H1 (cell line): ENCODE data around the gene CD300A. TPM values are rescaled to one million over a fixed set of nuclear protein-coding genes. Genes with fewer than 3 reads are reported as not detected.

Source experiments
- CTCF ChIA-PET: fragments of 300-600 bp; sonication (Branson Sonifier 250); formaldehyde crosslinking; loops from one replicate; lab custom pipeline; 2021; ENCODE audit not compliant: partially characterized antibody; lab: Charles Lee
- POLR2A ChIA-PET: fragments of 300-600 bp; sonication (Branson Sonifier 250); formaldehyde crosslinking; loops from one replicate; lab custom pipeline; 2021; ENCODE audit warnings: inconsistent platforms; ENCODE audit not compliant: partially characterized antibody; lab: Charles Lee
- DNase-seq, 2 experiments: peaks; one replicate each; pipeline versions ENCODE4 v3.0.0 to v3.0.0-alpha.2; 2010 to 2022; ENCODE audit warnings: low spot score in 2 of 2, low read depth in 1 of 2, mixed read lengths in 1 of 2
- FAIRE-seq: peaks from 2 replicates; lab custom pipeline; 2011; peaks lifted over from hg19 to GRCh38; lab: Jason Lieb, UNC
- H2AFZ ChIP-seq: 2 replicates; pipeline ENCODE4 v1.8.1; 2012; ENCODE audit warnings: low read length, inconsistent platforms
- H2AK5ac ChIP-seq: 2 replicates; pipeline ENCODE4 v1.6.1; 2013; ENCODE audit warnings: low read depth, low read length
- H2BK120ac ChIP-seq: replicated peaks from 2 replicates; pipeline ENCODE3; 2013; ENCODE audit warnings: low read depth, low read length, inconsistent platforms
- H2BK12ac ChIP-seq: 2 replicates; pipeline ENCODE4 v1.6.1; 2013; ENCODE audit warnings: low read depth, low read length
- H2BK15ac ChIP-seq: 2 replicates; pipeline ENCODE4 v1.6.1; 2013; ENCODE audit warnings: low read length
- H2BK20ac ChIP-seq: 2 replicates; pipeline ENCODE4 v1.6.1; 2013; ENCODE audit warnings: low read length
- H2BK5ac ChIP-seq: 2 replicates; pipeline ENCODE4 v1.6.1; 2013; ENCODE audit warnings: low read depth, low read length
- H3K14ac ChIP-seq: 2 replicates; pipeline ENCODE4 v1.6.1; 2013; ENCODE audit warnings: inconsistent platforms; ENCODE audit not compliant: insufficient read length
- H3K18ac ChIP-seq: 2 replicates; pipeline ENCODE4 v1.6.1; 2013; ENCODE audit warnings: low read length; ENCODE audit errors: extremely low read depth
- H3K23ac ChIP-seq: 2 replicates; pipeline ENCODE4 v1.6.1; 2013; ENCODE audit warnings: inconsistent platforms; ENCODE audit not compliant: insufficient read length
- H3K23me2 ChIP-seq: 2 replicates; pipeline ENCODE4 v1.6.1; 2013; ENCODE audit warnings: low read depth, low read length
- H3K27ac ChIP-seq: 2 replicates; pipeline ENCODE4 v1.6.1; 2011; ENCODE audit warnings: low read depth, low read length, inconsistent platforms
- H3K27me3 ChIP-seq, 4 experiments: replicated peaks in 1 of 4; 1 replicate in 1 of 4; 2 replicates in 3 of 4; pipeline versions ENCODE4 v1.6.1 to v1.8.1; 2011 to 2013; ENCODE audit warnings: low read length in 3 of 4, mild to moderate bottlenecking in 3 of 4, inconsistent platforms in 2 of 4, mixed read lengths in 2 of 4, moderate library complexity in 1 of 4; ENCODE audit not compliant: control insufficient read depth in 3 of 4, insufficient read depth in 3 of 4; ENCODE audit errors: extremely low read depth in 1 of 4
- H3K36me3 ChIP-seq, 4 experiments: 2 replicates each; pipeline versions ENCODE4 v1.6.1 to v1.8.1; 2011 to 2013; ENCODE audit warnings: mild to moderate bottlenecking in 4 of 4, low read length in 3 of 4, moderate library complexity in 2 of 4, control low read depth in 1 of 4, inconsistent platforms in 1 of 4; ENCODE audit not compliant: insufficient read depth in 4 of 4, control insufficient read depth in 2 of 4
- H3K4ac ChIP-seq: replicated peaks from 2 replicates; pipeline ENCODE3; 2013; ENCODE audit warnings: low read length, low read depth, mixed read lengths, inconsistent platforms; ENCODE audit not compliant: insufficient read length
- H3K4me1 ChIP-seq, 4 experiments: replicated peaks in 1 of 4; 1 replicate in 1 of 4; 2 replicates in 3 of 4; pipeline versions ENCODE4 v1.6.1 to v1.8.1; 2011 to 2013; ENCODE audit warnings: low read length in 3 of 4, inconsistent platforms in 2 of 4, mixed read lengths in 1 of 4; ENCODE audit not compliant: insufficient read depth in 4 of 4, control insufficient read depth in 3 of 4
- H3K4me2 ChIP-seq, 2 experiments: 2 replicates each; pipeline versions ENCODE4 v1.6.1 to v1.8.1; 2011 to 2013; ENCODE audit warnings: low read depth in 2 of 2, low read length in 2 of 2, control low read depth in 1 of 2, inconsistent platforms in 1 of 2, mild to moderate bottlenecking in 1 of 2; ENCODE audit not compliant: insufficient read depth in 1 of 2
- H3K4me3 ChIP-seq, 4 experiments: fragments of 200-600, 300-600 bp in 1 of 4; sonication (generic), shearing (Covaris generic), sonication (Bioruptor Twin) in 1 of 4; 2 replicates each; pipeline versions ENCODE4 v1.5.1 to v1.8.1; 2011 to 2016; ENCODE audit warnings: low read length in 4 of 4, low read depth in 3 of 4, control low read depth in 2 of 4, inconsistent platforms in 2 of 4, mild to moderate bottlenecking in 2 of 4, mixed read lengths in 1 of 4, moderate library complexity in 1 of 4; ENCODE audit not compliant: insufficient read depth in 2 of 4; ENCODE audit errors: extremely low read depth in 1 of 4
- H3K56ac ChIP-seq: replicated peaks from 2 replicates; pipeline ENCODE3; 2013; ENCODE audit warnings: low read depth, mild to moderate bottlenecking, mixed read lengths, low read length, inconsistent platforms; ENCODE audit not compliant: insufficient read length
- H3K79me1 ChIP-seq: 2 replicates; pipeline ENCODE4 v1.6.1; 2013; ENCODE audit warnings: low read depth, low read length, control low read depth
- H3K79me2 ChIP-seq, 2 experiments: 2 replicates each; pipeline versions ENCODE4 v1.6.1 to v1.8.1; 2012 to 2013; ENCODE audit warnings: low read length in 2 of 2, mild to moderate bottlenecking in 2 of 2, inconsistent platforms in 1 of 2; ENCODE audit not compliant: insufficient read depth in 2 of 2, control insufficient read depth in 1 of 2
- H3K9ac ChIP-seq, 4 experiments: replicated peaks in 1 of 4; 1 replicate in 1 of 4; 2 replicates in 3 of 4; pipeline versions ENCODE4 v1.6.1 to v1.8.1; 2011 to 2013; ENCODE audit warnings: low read depth in 3 of 4, low read length in 3 of 4, control low read depth in 2 of 4, mild to moderate bottlenecking in 2 of 4, moderate library complexity in 2 of 4, inconsistent platforms in 1 of 4; ENCODE audit errors: extremely low read depth in 1 of 4
- H3K9me3 ChIP-seq, 2 experiments: 2 replicates each; pipeline versions ENCODE4 v1.6.1 to v1.8.1; 2012 to 2013; ENCODE audit warnings: mild to moderate bottlenecking in 2 of 2, moderate library complexity in 2 of 2, control low read depth in 1 of 2, inconsistent platforms in 1 of 2, low read depth in 1 of 2, low read length in 1 of 2, mixed read lengths in 1 of 2; ENCODE audit not compliant: insufficient read depth in 2 of 2
- H4K20me1 ChIP-seq, 2 experiments: replicated peaks in 1 of 2; 2 replicates each; pipeline versions ENCODE3 to v1.8.1; 2011 to 2013; ENCODE audit warnings: inconsistent platforms in 2 of 2, low read length in 2 of 2, mild to moderate bottlenecking in 1 of 2; ENCODE audit not compliant: insufficient read depth in 2 of 2, control insufficient read depth in 1 of 2
- H4K5ac ChIP-seq: 2 replicates; pipeline ENCODE4 v1.6.1; 2013; ENCODE audit warnings: low read length, low read depth, mixed read lengths, inconsistent platforms; ENCODE audit not compliant: insufficient read length
- H4K8ac ChIP-seq: 2 replicates; pipeline ENCODE4 v1.8.0; 2013; ENCODE audit warnings: mild to moderate bottlenecking, moderate library complexity, low read length, inconsistent platforms; ENCODE audit not compliant: insufficient read depth; ENCODE audit errors: extremely low read depth
- H4K91ac ChIP-seq: replicated peaks from 2 replicates; pipeline ENCODE3; 2013; ENCODE audit warnings: low read length, mixed read lengths, inconsistent platforms; ENCODE audit not compliant: insufficient read length
- CHD1 ChIP-seq: IDR thresholded peaks from 2 replicates; pipeline ENCODE4 v1.6.1; 2012; ENCODE audit warnings: low read depth, low read length, improper control_type of control experiment
- EP300 ChIP-seq, 2 experiments: IDR thresholded peaks; 1 replicate in 1 of 2; 2 replicates in 1 of 2; pipeline ENCODE4 v1.6.1; 2011 to 2012; ENCODE audit warnings: low read depth in 2 of 2, low read length in 2 of 2, mild to moderate bottlenecking in 2 of 2, borderline replicate concordance in 1 of 2, inconsistent platforms in 1 of 2, moderate library complexity in 1 of 2
- KDM4A ChIP-seq: IDR thresholded peaks from one replicate; pipeline ENCODE4 v1.7.1; 2012; ENCODE audit warnings: low read depth, mild to moderate bottlenecking, moderate library complexity, low read length, inconsistent platforms; ENCODE audit not compliant: severe bottlenecking
- KDM5A ChIP-seq: fragments of 200-600 bp; IDR thresholded peaks from 2 replicates; pipeline ENCODE4 v1.7.1; 2012; ENCODE audit warnings: mild to moderate bottlenecking, low read length, inconsistent platforms, mixed read lengths
- RAD21 ChIP-seq, 2 experiments: IDR thresholded peaks in 1 of 2; conservative IDR thresholded peaks in 1 of 2; 2 replicates each; pipeline ENCODE4 v1.6.1; 2011; ENCODE audit warnings: low read depth in 2 of 2, low read length in 2 of 2, improper control_type of control experiment in 1 of 2, inconsistent platforms in 1 of 2, mild to moderate bottlenecking in 1 of 2, moderate library complexity in 1 of 2
- RBBP5 ChIP-seq: IDR thresholded peaks from 2 replicates; pipeline ENCODE4 v1.7.1; 2012; ENCODE audit warnings: low read depth, mild to moderate bottlenecking, inconsistent platforms, low read length, moderate library complexity, borderline replicate concordance
- SRF ChIP-seq: IDR thresholded peaks from 2 replicates; pipeline ENCODE4 v1.6.1; 2011; ENCODE audit warnings: mild to moderate bottlenecking, low read depth, low read length, moderate library complexity
- TBP ChIP-seq: IDR thresholded peaks from 2 replicates; pipeline ENCODE4 v1.6.1; 2011; ENCODE audit warnings: low read depth, low read length, improper control_type of control experiment
- WGBS, 2 experiments: shearing (Covaris generic) in 1 of 2; methylation state at CpG; one replicate each; pipeline versions ENCODE4 v1.1.6 to v1.1.7; 2013 to 2015; ENCODE audit warnings: low lambda C conversion rate in 2 of 2, mixed read lengths in 2 of 2, inconsistent platforms in 1 of 2, low coverage in 1 of 2, missing lambda C conversion rate in 1 of 2; ENCODE audit not compliant: insufficient replicate concordance in 2 of 2, insufficient coverage in 1 of 2, insufficient read length in 1 of 2; ENCODE audit errors: extremely low coverage in 1 of 2, missing lambda C conversion rate in 1 of 2; 5-methylcytosine and 5-hydroxymethylcytosine counted together
- polyA plus RNA-seq, 7 experiments: library from polyadenylated mRNA; depleted of rRNA in 3 of 7; stranded (reverse) in 5 of 7; unstranded in 2 of 7; fragments of >200 nt in 5 of 7; fragments of 200-250 nt in 2 of 7; gene quantifications; 1 replicate in 5 of 7; 2 replicates in 1 of 7; 4 replicates in 1 of 7; pipeline versions ENCODE4 v1.2.1 to v1.2.3, GENCODE V29; 2011 to 2013; ENCODE audit warnings: missing spikeins in 2 of 7, mixed read lengths in 2 of 7
- total RNA-seq: library from RNA; stranded (reverse); fragmentation: NEBNext Ultra II Directional; extraction: Animal tissue kit (Norgen Biotek cat#: 25700); gene quantifications from 2 replicates; pipeline ENCODE4 v1.2.1, GENCODE V29; 2021
- TF ChIP-seq, protein P1 (sequence below): IDR thresholded peaks from 2 replicates; pipeline ENCODE4 v1.6.1; 2011; ENCODE audit warnings: low read length, improper control_type of control experiment

Gene CD300A
- total and polyA plus RNA-seq, 2 of the 8 experiments (the other 6 are each of a cell fraction or from before 2014, with no cell fraction given), result 0.52 to 1.3 TPM

DNA sequence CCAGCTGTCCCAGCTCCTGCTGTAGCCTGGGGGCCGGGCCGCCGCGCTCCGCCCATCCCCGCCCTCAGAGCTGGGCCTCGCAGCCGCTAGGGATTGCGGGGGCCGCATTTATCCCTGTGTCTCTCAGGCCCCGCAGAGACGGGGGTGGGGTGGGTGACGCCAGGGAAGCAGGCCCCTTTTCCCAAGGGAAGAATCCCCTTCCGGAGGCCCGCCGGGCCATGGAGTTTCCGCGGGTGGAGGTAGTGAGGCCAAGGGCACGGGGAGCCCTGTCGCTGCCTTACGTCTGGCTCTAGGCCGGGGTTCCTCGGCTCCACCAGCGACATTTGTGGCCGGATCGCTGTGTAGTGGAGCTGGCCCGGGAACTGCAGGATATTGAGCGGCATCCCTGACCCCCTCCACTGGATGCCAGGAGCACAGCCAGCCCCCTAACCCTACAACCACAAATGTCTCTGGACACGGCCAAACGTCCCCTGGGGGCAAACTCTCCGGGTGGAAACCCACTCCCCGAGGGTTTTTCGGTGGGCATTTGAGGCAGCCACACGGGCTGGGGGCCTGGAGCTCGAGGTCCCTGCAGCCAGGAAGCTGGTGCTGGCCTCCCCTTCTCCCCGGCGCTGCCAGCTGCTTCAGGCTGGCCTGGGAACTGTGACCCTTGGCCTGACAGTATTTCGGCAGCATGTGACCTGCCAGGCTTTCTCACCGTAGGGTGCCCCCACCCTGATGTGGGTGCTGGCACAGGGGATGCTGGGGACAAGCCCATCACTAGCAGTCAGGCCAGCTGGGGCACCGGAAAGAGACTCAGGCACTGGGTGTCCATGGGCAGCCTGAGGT lies 12.0 kb upstream of the CD300A start:
- Histone ChIP-seq H4K5ac (peak overlapping the region; percentile 55), H4K20me1 (peaks cover 2 to 4% of the 10 kb centered on the region in 2 experiments), H4K91ac (peak overlapping the region; percentile 86), H2BK20ac (peak overlapping the region; percentile 90), H3K9ac (no peak overlapping the region; a peak in 2 of 7 replicates), H3K36me3 (no peaks in the 10 kb centered on the region), H3K4ac (peak overlapping the region; percentile 85), H2AK5ac (no peak overlapping the region), H3K56ac (peak overlapping the region; percentile 32), H2BK12ac (peak overlapping the region; percentile 92; the same call in 1 of the 2 replicates), H3K27me3 (peaks cover 0 to 16% (median 11%) of the 10 kb centered on the region in 4 experiments; a peak in 6 of 7 replicates), H4K8ac (peak overlapping the region; percentile 84), H3K14ac (no peak overlapping the region), H2BK5ac (peak overlapping the region; percentile 87; the same call in 1 of the 2 replicates), H3K18ac (peak overlapping the region; percentile 81), H3K79me1 (no peaks in the 10 kb centered on the region), H3K9me3 (no peaks in the 10 kb centered on the region), H3K79me2 (no peaks in the 10 kb centered on the region), H3K4me3 (peak overlapping the region; percentile 26 to 59 (median 48)), H2BK120ac (no peak overlapping the region), H2BK15ac (no peak overlapping the region), H3K4me1 (peaks cover 3 to 37% (median 29%) of the 10 kb centered on the region in 4 experiments), H3K4me2 (peak overlapping the region; percentile 84 to 95), H3K23me2 (peaks cover 11% of the 10 kb centered on the region; the same call in 1 of the 2 replicates), H3K27ac (no peak overlapping the region), H3K23ac (no peak overlapping the region), H2AFZ (no peak overlapping the region; the same call in 1 of the 2 replicates)
- DNase-seq (peak in 1 of 2 experiments; percentile 64), FAIRE-seq (no peak)
- WGBS, 2 experiments, result 16% methylated on average over 35 of the region's 40 CpGs; no CpG with 5 or more reads in 1 of the 2 experiments
- ChIA-PET CTCF (interaction anchor here (0.6 to 8.2 kb wide), 15 partner anchors 10 to 186 kb away, joined by 3 to 93 read pairs (median 7); partner anchors contain the start of genes BTBD17 and CD300A), POLR2A (interaction anchor here (0.6 to 3.2 kb wide), 9 partner anchors 10 to 249 kb away, joined by 3 to 22 read pairs (median 5); partner anchors contain the start of gene BTBD17)
- peak in 1 of 2 experiments; percentile 11; a peak in 1 of 3 replicates for TF ChIP-seq EP300 (IDR thresholded peaks at IDR 0.05; ENCODE audit: borderline replicate concordance in 1 of 2, low read depth in 2 of 2, low read length in 2 of 2)
- TF ChIP-seq KDM5A, result no peak
- peak; percentile 37 for TF ChIP-seq RBBP5
- TF ChIP-seq RAD21 (IDR thresholded peaks at IDR 0.05 in 1 of 2, conservative IDR thresholded peaks at IDR 0.05 in 1 of 2; ENCODE audit: low read depth in 2 of 2, low read length in 2 of 2), result no peak
- no peak for TF ChIP-seq CHD1
- TF ChIP-seq, protein P1, sequence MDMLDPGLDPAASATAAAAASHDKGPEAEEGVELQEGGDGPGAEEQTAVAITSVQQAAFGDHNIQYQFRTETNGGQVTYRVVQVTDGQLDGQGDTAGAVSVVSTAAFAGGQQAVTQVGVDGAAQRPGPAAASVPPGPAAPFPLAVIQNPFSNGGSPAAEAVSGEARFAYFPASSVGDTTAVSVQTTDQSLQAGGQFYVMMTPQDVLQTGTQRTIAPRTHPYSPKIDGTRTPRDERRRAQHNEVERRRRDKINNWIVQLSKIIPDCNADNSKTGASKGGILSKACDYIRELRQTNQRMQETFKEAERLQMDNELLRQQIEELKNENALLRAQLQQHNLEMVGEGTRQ, result no peak
- no peak for TF ChIP-seq SRF
- peak; percentile 33 for TF ChIP-seq KDM4A
- TF ChIP-seq TBP, result no peak
